Glomerular visceral epithelial cell (primary cell): ENCODE measurements around the gene ZNG1C.
"Not testable (repeated sequence)": the region's sequence is repeated elsewhere in the genome, so short reads cannot be mapped to it uniquely, and the experiment has no call there.

Source experiments
- DNase-seq: peaks from one replicate; pipeline ENCODE4 v3.0.0-alpha.2; 2016; ENCODE audit errors: extremely low spot score

ZNG1C gene

GRCh38 chr9:68342265-68343025 is 100.7 kb downstream of the ZNG1C start:
- not testable (repeated sequence) for DNase-seq

DNA sequence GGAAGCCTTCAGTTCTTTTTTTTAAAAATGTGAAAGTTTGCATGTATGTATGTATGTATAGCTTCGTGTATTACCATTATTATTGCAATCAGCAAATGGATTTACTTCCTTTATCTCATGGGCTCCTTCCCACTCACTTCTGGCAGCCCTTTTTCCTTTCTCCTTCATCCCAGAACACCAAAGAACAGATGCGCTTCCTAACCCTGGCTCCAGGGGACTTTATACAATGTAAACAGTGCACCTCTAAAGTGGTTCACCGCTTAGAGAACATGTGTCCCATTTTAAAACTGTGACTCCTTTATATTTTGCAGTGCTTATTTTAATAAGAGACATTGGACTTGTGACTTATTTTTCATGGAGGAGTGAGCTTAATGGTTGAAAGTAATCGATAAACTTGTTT is 101.5 kb downstream of the ZNG1C start:
- not testable (repeated sequence) for DNase-seq

DNA sequence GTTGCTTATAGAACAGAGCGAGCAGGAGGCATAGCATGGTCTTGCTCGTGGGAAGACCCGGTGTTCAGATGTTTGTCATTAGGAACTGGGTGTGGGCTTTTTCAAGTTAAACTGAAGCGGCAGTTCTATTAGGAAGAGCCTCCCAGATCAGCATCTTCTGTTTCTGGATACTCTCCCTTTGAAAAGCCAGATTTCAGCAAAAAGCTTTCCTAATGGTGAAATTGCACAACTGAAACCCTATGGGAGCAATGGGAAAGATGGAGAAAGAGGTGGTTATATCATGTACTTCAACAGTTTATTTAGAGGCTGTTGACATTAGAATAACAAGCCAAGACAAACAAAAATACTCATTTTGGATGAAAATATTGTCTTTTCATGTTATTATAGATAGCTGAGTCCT is 102.2 kb downstream of the ZNG1C start:
- not testable (repeated sequence) for DNase-seq
